ENCODE results near the gene SLBP. TPM values are rescaled to one million over a fixed set of nuclear protein-coding genes. Genes with fewer than 3 reads are reported as not detected.
A peak's percentile ranks its signal among the peaks of the same experiment; 100 is the strongest.
"Not testable (repeated sequence)": the region's sequence is repeated elsewhere in the genome, so short reads cannot be mapped to it uniquely, and the experiment has no call there.

SLBP gene
- total RNA-seq, 1 experiment from 2014 or later = 82.2 TPM

DNA sequence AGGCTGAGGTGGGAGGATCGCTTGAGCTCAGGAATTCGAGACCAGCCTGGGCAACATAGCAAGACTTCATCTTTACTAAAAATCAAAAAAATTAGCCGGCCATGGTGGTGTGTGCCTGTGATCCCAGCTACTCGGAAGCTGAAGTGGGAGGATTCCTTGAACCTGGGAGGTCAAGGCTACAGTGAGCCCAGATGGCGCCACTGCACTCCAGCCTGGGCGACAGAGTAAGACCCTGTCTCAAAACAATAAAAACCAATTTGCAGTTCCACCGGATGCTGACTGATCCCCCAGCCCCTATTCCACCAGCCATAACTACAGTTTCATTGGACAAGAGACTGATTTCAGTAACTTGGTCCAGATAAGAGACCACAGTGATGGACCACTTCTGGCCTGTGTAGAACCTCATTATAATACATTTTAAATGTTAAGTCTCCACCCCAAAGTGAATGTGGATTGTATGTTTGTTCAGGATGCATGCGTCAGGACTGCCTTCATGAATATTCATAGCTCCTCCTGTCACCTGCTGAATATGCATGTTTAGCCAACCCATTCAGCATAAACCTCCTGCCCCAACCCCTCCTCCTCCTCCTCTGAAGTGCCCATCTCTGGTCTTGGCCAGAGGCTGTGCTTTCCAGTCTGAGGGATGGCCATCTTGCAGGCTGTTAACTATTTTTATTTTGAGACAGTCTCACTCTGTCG, 2.3 kb upstream of the SLBP start:
- peak; percentile 78 for DNase-seq
- H3K27me3 ChIP-seq (ENCODE audit: control insufficient read depth, insufficient read depth, low read length) = no peaks in the 10 kb centered on the region

DNA sequence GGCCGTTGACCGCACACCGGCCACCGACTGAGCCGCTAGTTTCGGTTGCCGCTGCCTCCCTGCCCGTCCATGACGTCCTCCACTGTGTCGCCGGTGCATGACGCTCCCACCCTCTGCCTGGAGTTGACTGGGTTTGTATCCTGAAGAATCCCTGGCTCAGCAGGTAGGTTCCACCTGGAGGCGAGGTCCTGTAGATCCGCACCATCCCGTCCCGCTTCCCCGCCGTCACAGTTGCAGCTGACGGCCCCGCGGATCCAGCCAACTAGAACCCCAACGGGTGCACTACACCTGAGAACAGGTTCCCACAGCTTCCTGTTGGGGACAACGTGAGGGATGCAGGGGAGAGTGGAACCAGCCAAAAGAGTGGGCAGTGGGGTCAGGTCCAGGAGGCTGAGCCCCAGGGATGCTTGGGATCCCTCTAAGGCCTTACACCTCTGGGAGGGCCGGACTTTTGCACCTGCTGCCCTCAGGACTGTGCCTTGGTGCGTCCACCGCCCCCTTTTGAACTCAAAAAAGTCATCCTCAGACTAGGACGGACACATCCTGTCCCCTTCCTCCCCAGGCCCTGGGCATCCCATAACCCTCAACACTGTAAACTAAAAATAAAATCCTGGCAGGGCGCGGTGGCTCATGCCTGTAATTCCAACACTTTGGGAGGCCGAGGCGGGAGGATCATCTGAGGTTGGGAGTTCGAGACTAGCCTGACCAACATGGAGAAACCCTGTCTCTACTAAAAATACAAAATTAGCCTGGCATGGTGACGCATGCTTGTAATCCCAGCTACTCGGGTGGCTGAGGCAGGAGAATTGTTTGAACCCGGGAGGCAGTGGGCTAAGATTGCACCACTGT, 1.1 kb upstream of the SLBP start:
- H3K36me3 ChIP-seq (replicated peaks; ENCODE audit: control insufficient read depth, insufficient read depth, low read length) = 0 out of 2 replicates have a peak, but pooled peaks cover 3% of the 10 kb centered on the region
- H3K27me3 ChIP-seq (ENCODE audit: control insufficient read depth, insufficient read depth, low read length) = no peaks in the 10 kb centered on the region
- H3K4me3 ChIP-seq (ENCODE audit: insufficient read depth, low read depth, low read length) = peak overlapping the region; percentile 83
- peak; percentile 89 for DNase-seq

More for the DNA sequence above, 2.3 kb upstream of the SLBP start:
- Histone ChIP-seq H3K36me3 (replicated peaks; ENCODE audit: control insufficient read depth, insufficient read depth, low read length) (0 out of 2 replicates have a peak, but pooled peaks cover 3% of the 10 kb centered on the region), H3K4me3 (ENCODE audit: insufficient read depth, low read depth, low read length) (no peak overlapping the region)

DNA sequence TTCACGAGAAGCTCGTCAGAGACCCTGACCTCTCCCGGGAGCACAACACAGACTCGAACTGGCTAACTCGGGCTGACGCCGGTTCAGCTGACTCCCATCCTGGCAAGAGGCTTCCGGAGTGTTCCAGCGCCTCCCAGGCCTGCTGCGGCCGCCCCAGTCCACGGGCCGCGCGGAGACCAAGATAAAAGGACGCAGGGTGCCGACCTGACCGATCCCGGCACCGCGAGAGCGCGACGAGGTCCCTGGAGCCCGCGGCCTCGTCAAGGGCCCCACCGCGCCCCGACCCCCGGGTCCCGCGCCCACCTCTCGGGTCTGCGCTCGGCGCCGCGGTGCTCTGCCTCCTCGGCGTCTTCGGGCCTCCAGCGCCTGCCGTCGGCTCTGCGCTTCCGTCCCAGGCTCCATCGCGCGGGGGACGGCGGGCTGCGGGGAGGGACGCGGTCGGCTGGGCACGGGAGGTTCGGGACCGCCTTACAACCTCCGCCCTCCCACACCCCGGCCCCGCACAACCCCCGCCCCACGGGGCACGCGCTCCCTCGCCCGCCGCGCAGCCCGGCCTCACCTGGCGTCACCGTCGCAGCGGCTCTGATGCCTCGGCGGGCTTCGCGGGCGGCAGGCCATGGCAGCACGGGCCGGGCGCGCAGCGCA, 426 bp downstream of the SLBP start:
- Histone ChIP-seq H3K4me3 (ENCODE audit: insufficient read depth, low read depth, low read length) (peak overlapping the region; percentile 83), H3K36me3 (replicated peaks; ENCODE audit: control insufficient read depth, insufficient read depth, low read length) (no peaks in the 10 kb centered on the region), H3K27me3 (ENCODE audit: control insufficient read depth, insufficient read depth, low read length) (no peaks in the 10 kb centered on the region)
- no peak for DNase-seq

DNA sequence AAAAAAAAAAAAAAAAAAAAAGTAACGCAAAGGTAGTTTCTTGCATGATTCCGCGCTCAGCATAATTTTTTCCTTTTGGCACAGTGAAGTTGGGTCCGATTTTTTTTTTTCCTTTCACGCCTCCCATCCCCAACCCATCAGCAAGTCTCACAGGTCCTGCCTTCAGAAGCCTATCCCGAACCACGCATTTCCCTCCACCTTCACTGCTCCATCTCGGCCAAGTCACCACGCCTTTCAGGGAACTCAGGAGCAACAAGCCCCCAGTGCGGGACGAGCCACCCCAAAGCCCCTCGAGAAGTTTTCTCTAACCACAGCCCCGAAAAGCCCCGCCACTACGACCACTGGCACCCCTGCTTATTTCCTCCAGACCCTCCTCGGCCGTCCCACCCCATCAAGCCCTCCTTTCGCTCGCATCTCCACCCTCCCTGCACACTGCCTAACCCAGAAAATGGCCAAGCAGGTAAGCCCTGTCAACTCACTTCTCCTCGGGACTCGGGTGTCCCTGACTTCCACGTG, 1.0 kb downstream of the SLBP start:
- H3K27me3 ChIP-seq (ENCODE audit: control insufficient read depth, insufficient read depth, low read length) = no peaks in the 10 kb centered on the region
- no peaks in the 10 kb centered on the region; the same call in 1 of the 2 replicates for H3K36me3 ChIP-seq (replicated peaks; ENCODE audit: control insufficient read depth, insufficient read depth, low read length)
- no peak for DNase-seq
- peak overlapping the region; percentile 83 for H3K4me3 ChIP-seq (ENCODE audit: insufficient read depth, low read depth, low read length)

DNA sequence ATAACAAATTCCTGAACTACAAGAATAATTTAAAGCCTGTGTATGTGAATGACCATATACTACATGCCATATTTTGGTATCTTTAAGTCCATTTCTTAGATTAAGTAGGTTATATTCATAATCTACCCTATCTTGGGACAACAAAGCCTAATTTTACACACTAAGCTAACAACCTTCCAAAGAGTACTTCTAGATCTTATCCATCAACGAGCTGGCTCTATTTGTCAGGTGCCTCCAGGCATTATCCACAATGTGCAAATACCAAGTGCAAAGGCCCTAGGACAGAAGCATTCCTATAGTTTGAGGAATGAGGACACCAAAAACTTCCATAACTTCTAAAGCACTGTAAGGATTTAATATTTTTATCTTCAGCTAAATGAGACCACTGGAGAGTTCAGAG, 3.5 kb downstream of the SLBP start:
- no peak overlapping the region for H3K4me3 ChIP-seq (ENCODE audit: insufficient read depth, low read depth, low read length)
- H3K36me3 ChIP-seq (replicated peaks; ENCODE audit: control insufficient read depth, insufficient read depth, low read length) = peaks cover 6% of the 10 kb centered on the region
- no peak for DNase-seq
- H3K27me3 ChIP-seq (ENCODE audit: control insufficient read depth, insufficient read depth, low read length) = no peaks in the 10 kb centered on the region

DNA sequence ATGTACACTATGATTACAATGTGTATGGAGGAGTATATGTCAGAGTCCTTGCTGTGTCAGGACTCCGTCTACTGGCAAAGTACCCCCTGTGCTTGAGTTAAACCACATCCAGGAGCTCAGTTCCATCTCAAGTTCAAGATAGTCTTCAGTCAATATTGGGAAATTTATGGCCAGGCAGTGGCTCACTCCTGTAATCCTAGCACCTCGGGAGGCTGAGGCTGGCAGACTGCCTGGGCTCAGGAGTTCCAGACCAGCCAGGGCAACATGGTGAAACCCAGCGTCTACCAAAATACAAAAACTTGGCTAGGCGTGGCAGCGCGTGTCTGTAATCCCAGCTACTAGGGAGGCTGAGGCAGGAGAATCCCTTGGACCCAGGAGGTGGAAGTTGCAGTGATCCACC, 5.8 kb downstream of the SLBP start:
- no peaks in the 10 kb centered on the region for H3K27me3 ChIP-seq (ENCODE audit: control insufficient read depth, insufficient read depth, low read length)
- peaks cover 7% of the 10 kb centered on the region for H3K36me3 ChIP-seq (replicated peaks; ENCODE audit: control insufficient read depth, insufficient read depth, low read length)
- no peak overlapping the region for H3K4me3 ChIP-seq (ENCODE audit: insufficient read depth, low read depth, low read length)
- no peak for DNase-seq

DNA sequence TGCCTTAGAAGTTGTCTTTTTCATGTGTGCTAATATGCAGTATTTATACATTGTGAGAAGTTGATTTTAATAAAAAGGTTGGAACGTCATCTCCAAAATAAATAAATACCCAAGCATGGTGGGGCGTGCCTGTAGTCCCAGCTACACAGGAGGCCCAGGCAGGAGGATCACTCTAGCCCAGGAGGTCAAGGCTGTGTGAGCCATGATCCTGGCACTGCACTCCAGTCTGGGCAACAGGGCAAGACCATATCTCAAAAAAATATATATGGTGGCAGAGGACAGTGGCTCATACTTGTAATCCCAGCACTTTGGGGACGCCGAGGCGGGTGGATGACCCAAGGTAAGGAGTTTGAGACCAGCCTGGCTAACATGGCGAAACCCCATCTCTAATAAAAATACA, 6.4 kb downstream of the SLBP start:
- peaks cover 7% of the 10 kb centered on the region for H3K36me3 ChIP-seq (replicated peaks; ENCODE audit: control insufficient read depth, insufficient read depth, low read length)
- no peaks in the 10 kb centered on the region for H3K27me3 ChIP-seq (ENCODE audit: control insufficient read depth, insufficient read depth, low read length)
- no peak overlapping the region for H3K4me3 ChIP-seq (ENCODE audit: insufficient read depth, low read depth, low read length)
- DNase-seq = no peak

DNA sequence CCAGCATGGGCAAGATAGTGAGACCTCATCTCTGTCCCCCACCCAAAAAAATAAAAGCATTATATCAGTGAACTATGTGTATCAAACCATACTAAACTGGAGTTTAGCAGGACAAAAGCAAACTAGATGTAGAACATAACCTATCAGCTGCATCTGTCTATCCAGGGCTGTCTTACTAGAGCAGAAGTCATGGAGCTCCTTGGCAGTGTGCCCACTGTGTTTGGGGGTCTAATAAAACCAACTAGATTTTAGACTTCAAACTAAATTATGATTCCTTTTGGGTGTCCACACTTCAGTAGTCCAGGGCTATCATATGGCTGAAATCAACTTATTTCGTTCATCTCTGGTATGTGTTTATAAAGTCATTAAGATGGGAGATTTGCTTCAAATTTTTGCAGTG, 8.3 kb downstream of the SLBP start:
- DNase-seq = no peak
- Histone ChIP-seq H3K36me3 (replicated peaks; ENCODE audit: control insufficient read depth, insufficient read depth, low read length) (peaks cover 10% of the 10 kb centered on the region), H3K4me3 (ENCODE audit: insufficient read depth, low read depth, low read length) (no peak overlapping the region), H3K27me3 (ENCODE audit: control insufficient read depth, insufficient read depth, low read length) (no peaks in the 10 kb centered on the region)

DNA sequence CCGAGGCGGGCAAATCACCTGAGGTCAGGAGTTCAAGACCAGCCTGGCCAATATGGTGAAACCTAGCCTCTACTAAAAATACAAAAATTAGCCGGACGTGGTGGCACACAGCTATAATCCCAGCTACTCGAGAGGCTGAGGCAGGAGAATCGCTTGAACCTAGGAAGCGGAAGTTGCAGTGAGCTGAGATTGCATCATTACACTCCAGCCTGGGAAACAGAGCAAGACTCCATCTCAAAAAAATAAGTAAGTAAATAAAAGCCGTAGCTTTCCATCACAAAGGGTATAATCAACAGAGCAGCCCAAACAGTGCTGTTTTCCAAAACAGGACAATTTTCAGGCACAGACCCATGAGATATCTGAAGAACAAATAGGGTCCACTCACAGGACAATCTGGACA, 10.4 kb downstream of the SLBP start:
- not testable (repeated sequence) for DNase-seq; H3K27me3 ChIP-seq (ENCODE audit: control insufficient read depth, insufficient read depth, low read length); H3K4me3 ChIP-seq (ENCODE audit: insufficient read depth, low read depth, low read length)
- peaks cover 11% of the 10 kb centered on the region for H3K36me3 ChIP-seq (replicated peaks; ENCODE audit: control insufficient read depth, insufficient read depth, low read length)

DNA sequence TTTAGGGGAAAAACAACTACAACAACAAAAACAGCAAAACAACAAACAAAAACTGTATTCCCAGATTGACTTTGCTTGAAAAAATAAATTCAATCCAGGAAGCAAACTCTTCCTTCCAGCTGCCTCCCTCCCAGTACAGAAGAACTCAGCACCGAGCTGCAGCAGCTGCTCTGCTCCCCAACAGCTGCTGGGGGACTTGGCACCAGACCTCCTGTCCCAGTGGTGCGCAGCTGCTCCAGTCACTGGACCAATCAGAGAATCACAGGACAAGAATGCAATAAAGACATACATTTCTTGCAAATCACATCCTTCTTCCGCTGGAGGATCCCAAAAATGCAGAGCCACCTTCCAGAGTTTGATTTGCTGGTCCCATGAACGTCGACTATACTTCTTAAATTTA, 16.2 kb downstream of the SLBP start:
- no peaks in the 10 kb centered on the region for H3K27me3 ChIP-seq (ENCODE audit: control insufficient read depth, insufficient read depth, low read length)
- no peak overlapping the region for H3K4me3 ChIP-seq (ENCODE audit: insufficient read depth, low read depth, low read length)
- DNase-seq = no peak
- H3K36me3 ChIP-seq (replicated peaks; ENCODE audit: control insufficient read depth, insufficient read depth, low read length) = peaks cover 25% of the 10 kb centered on the region

DNA sequence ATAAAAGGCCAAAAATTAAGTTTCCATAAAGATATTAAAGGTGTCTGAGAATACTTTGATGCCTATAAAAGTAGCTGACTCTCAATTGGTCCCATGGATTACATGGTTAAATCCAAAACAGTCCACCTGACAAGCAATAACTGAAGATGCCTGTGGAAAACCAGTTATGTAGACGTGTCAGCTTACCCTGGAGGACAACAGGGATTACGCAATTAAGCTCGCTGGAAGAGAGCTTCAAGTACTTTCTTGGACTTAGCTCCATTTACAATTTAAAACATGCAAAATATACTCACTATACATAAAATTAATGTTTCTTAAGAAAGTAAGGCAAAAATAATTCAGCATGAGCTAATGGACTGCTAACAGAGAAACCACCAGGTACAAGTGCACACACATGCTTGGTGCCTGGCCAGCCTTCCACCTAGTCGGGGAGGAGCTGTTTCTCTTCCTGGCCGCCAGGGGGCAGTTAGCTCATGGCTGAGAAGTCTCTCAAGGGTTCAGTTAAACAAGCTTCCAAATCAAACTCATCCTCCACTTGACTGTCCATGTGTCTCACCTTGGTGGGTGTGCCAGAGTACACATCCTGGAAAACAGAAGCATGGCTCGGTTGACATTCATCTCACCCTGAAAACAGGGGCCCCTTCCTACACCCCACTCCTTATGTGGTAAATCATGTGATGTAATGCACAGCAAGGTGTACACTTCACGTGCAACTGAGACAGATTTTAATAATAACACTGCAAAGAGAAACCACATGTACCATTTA, 18.8 kb downstream of the SLBP start:
- DNase-seq = peak; percentile 86
- peaks cover 23% of the 10 kb centered on the region for H3K36me3 ChIP-seq (replicated peaks; ENCODE audit: control insufficient read depth, insufficient read depth, low read length)
- no peak overlapping the region for H3K4me3 ChIP-seq (ENCODE audit: insufficient read depth, low read depth, low read length)
- H3K27me3 ChIP-seq (ENCODE audit: control insufficient read depth, insufficient read depth, low read length) = no peaks in the 10 kb centered on the region

DNA sequence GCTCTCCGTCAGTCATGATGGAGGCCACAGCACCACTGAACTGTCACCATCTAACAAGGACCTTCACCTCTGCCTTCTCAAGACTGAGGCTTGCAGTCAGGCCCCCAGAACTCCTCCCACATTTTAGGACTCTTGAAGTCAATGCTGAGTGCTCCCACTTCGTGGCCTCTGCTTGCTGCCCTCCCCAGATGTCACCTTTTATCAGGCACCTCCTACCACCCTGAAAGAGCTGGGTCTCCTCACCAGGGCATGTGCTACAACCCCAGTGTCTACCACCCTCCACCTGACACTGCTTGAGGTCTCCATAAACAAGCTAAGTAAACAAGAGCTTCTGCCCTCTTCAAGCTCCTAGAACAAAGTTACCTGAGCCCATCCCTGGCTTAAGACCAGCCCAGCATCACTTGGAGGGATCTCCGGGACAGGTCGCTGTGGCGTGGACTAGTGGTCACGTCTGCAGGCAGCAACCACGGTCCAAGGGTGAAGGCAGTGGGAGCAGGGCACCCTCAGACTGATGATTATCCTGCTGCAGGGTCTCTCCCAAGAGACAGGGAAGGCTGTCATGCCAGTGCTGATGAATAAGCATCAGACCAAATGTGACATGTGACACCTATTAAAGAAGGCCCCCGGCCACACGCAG, 20.3 kb downstream of the SLBP start:
- Histone ChIP-seq H3K27me3 (ENCODE audit: control insufficient read depth, insufficient read depth, low read length) (no peaks in the 10 kb centered on the region), H3K4me3 (ENCODE audit: insufficient read depth, low read depth, low read length) (no peak overlapping the region), H3K36me3 (replicated peaks; ENCODE audit: control insufficient read depth, insufficient read depth, low read length) (peaks cover 22% of the 10 kb centered on the region)
- no peak for DNase-seq

DNA sequence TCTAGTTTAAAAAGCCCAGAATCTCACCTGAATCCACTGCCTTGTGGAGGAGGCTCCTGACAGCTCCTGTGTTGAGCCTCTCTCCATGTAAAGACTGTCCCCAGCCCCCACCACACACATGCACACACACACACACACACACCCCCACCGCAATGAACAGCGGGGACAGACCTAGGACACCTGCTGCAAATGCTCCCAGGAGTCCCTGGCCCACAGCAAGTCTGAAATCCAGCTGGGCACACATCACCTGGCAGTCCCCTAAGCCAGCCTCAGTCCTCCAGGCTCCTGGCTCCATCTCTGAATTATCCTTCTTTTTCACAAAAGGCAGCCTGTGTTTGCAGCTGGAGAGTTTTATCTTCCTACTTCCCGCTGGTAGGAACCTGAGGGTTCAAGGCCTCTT, 21.4 kb downstream of the SLBP start:
- H3K36me3 ChIP-seq (replicated peaks; ENCODE audit: control insufficient read depth, insufficient read depth, low read length) = peaks cover 17% of the 10 kb centered on the region
- DNase-seq = no peak
- no peaks in the 10 kb centered on the region for H3K27me3 ChIP-seq (ENCODE audit: control insufficient read depth, insufficient read depth, low read length)
- H3K4me3 ChIP-seq (ENCODE audit: insufficient read depth, low read depth, low read length) = no peak overlapping the region
